Measurements from ENCODE around the gene PIP5KL1. TPM values are rescaled to one million over a fixed set of nuclear protein-coding genes. Genes with fewer than 3 reads are reported as not detected.

The PIP5KL1 gene
- total and polyA plus RNA-seq, 2 of the 8 experiments (the other 6 are each of a cell fraction or from before 2014, with no cell fraction given), result 13.4 to 15.4 TPM

DNA sequence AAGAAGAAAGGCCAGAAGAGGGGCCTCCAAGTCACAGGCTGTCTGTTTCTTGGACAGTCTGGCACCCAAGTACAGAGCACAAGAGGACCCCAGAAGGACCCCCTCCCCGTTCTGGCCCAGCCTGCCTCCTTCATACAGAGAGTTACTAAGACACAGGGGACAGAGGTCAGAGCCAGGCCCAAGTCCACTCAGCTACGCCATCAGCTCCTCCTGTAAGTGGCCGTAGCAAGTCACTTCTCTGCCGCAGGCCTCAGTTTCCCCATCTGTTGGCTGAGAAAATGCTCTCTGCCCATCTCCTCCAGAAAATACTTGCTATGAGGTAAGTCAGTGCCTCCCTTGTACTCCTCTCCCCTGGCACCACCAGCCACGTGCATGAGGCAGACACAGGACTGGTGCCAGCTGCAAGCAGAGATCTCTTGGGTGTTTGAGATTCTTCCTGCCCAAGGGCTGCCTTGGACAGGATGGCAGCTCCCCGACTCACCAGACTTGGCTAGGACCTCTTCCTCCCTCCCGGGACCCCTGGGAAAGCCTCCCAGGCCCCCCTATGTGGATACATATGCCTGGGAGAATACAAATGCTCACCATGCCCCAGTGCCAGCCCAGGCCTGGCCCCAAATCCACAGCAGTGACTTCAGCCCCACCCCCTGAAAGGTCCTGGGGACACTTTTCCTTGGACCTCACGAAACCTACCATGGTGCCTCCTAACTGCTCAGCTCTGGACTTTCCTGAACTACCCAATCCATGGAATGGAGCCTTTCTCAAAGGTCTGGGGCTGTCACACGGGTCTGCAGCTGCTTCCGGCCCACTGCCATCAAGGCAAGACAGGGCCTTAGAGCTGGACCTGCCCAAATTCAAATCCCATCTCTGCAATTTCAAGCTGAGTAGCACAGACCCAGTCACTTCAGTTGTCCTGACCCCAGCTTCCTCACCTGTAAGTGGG, 45.1 kb upstream of the PIP5KL1 start:
- no peak overlapping the region for H3K4ac ChIP-seq (replicated peaks; ENCODE audit: insufficient read length, low read depth, low read length)
- H3K27ac ChIP-seq (ENCODE audit: low read depth, low read length), result no peak overlapping the region
- 86% methylated on average over 10 of the region's 10 CpGs; no CpG with 5 or more reads in 1 of the 2 experiments for WGBS, 2 experiments (ENCODE audit: extremely low coverage in 1 of 2, insufficient coverage in 1 of 2, insufficient read length in 1 of 2, insufficient replicate concordance in 2 of 2, low coverage in 1 of 2, low lambda C conversion rate in 2 of 2, missing lambda C conversion rate in 1 of 2)
- H2AK5ac ChIP-seq (ENCODE audit: low read depth, low read length), result no peak overlapping the region
- H3K14ac ChIP-seq (ENCODE audit: insufficient read length), result no peak overlapping the region
- FAIRE-seq (no peak), DNase-seq (ENCODE audit: low read depth in 1 of 2, low spot score in 2 of 2) (no peak)
- peak overlapping the region; percentile 46 for H4K8ac ChIP-seq (ENCODE audit: extremely low read depth, insufficient read depth, low read length)
- H3K4me2 ChIP-seq (ENCODE audit: insufficient read depth in 1 of 2, low read depth in 2 of 2, low read length in 2 of 2), result no peak overlapping the region
- no peak overlapping the region for H2AFZ ChIP-seq (ENCODE audit: low read length)
- H3K56ac ChIP-seq (replicated peaks; ENCODE audit: insufficient read length, low read depth, low read length), result no peak overlapping the region
- no peaks in the 10 kb centered on the region for H3K27me3 ChIP-seq (replicated peaks in 1 of 4; ENCODE audit: control insufficient read depth in 3 of 4, extremely low read depth in 1 of 4, insufficient read depth in 3 of 4, low read length in 3 of 4)
- no peak overlapping the region for H4K5ac ChIP-seq (ENCODE audit: insufficient read length, low read depth, low read length)
- peaks cover 7% of the 10 kb centered on the region; the same call in 1 of the 2 replicates for H3K23me2 ChIP-seq (ENCODE audit: low read depth, low read length)
- peaks cover 22 to 93% of the 10 kb centered on the region in 2 experiments for H3K79me2 ChIP-seq (ENCODE audit: control insufficient read depth in 1 of 2, insufficient read depth in 2 of 2, low read length in 2 of 2)
- H2BK5ac ChIP-seq (ENCODE audit: low read depth, low read length), result peak overlapping the region; percentile 22
- no peaks in the 10 kb centered on the region for H3K36me3 ChIP-seq (ENCODE audit: control insufficient read depth in 2 of 4, insufficient read depth in 4 of 4, low read length in 3 of 4)
- peaks cover 4 to 61% (median 50%) of the 10 kb centered on the region in 4 experiments for H3K4me1 ChIP-seq (replicated peaks in 1 of 4; ENCODE audit: control insufficient read depth in 3 of 4, insufficient read depth in 4 of 4, low read length in 3 of 4)
- peaks cover 70 to 72% of the 10 kb centered on the region in 2 experiments for H4K20me1 ChIP-seq (replicated peaks in 1 of 2; ENCODE audit: control insufficient read depth in 1 of 2, insufficient read depth in 2 of 2, low read length in 2 of 2)
- H2BK12ac ChIP-seq (ENCODE audit: low read depth, low read length), result no peak overlapping the region
- H3K9ac ChIP-seq (replicated peaks in 1 of 4; ENCODE audit: extremely low read depth in 1 of 4, low read depth in 3 of 4, low read length in 3 of 4), result no peak overlapping the region
- no peak overlapping the region for H2BK120ac ChIP-seq (replicated peaks; ENCODE audit: low read depth, low read length)
- H3K9me3 ChIP-seq (ENCODE audit: insufficient read depth in 2 of 2, low read depth in 1 of 2, low read length in 1 of 2), result no peaks in the 10 kb centered on the region
- no peak overlapping the region for H3K23ac ChIP-seq (ENCODE audit: insufficient read length)
- H4K91ac ChIP-seq (replicated peaks; ENCODE audit: insufficient read length, low read length), result no peak overlapping the region
- H2BK20ac ChIP-seq (ENCODE audit: low read length), result no peak overlapping the region
- no peak overlapping the region for H3K4me3 ChIP-seq (ENCODE audit: extremely low read depth in 1 of 4, insufficient read depth in 2 of 4, low read depth in 3 of 4, low read length in 4 of 4)
- H3K79me1 ChIP-seq (ENCODE audit: low read depth, low read length), result peaks cover 59% of the 10 kb centered on the region
- ChIA-PET POLR2A (ENCODE audit: partially characterized antibody) (interaction anchor here (0.7 to 1.4 kb wide), 4 partner anchors 9 to 258 kb away, joined by 3 to 5 read pairs (median 4); no protein-coding TSS in a partner anchor), CTCF (ENCODE audit: partially characterized antibody) (interaction anchor here (0.9 to 7.6 kb wide), 14 partner anchors 9 to 142 kb away, joined by 3 to 55 read pairs (median 4); no protein-coding TSS in a partner anchor)
- no peak overlapping the region for H2BK15ac ChIP-seq (ENCODE audit: low read length)
- H3K18ac ChIP-seq (ENCODE audit: extremely low read depth, low read length), result no peak overlapping the region
- TF ChIP-seq TBP (IDR thresholded peaks at IDR 0.05; ENCODE audit: low read depth, low read length) (no peak), HDAC2 (IDR thresholded peaks at IDR 0.05; ENCODE audit: borderline replicate concordance in 1 of 2, low read depth in 2 of 2, low read length in 2 of 2) (no peak), SP1 (IDR thresholded peaks at IDR 0.05; ENCODE audit: low read depth, low read length) (no peak), BACH1 (IDR thresholded peaks at IDR 0.05; ENCODE audit: low read length) (no peak), KDM5A (IDR thresholded peaks at IDR 0.05; ENCODE audit: low read length) (no peak), POU5F1 (IDR thresholded peaks at IDR 0.05; ENCODE audit: low read depth, low read length) (no peak), TAF1 (IDR thresholded peaks at IDR 0.05; ENCODE audit: low read depth, low read length) (no peak), BRCA1 (IDR thresholded peaks at IDR 0.05; ENCODE audit: low read depth, low read length) (no peak), TCF12 (IDR thresholded peaks at IDR 0.05; ENCODE audit: low read depth, low read length) (no peak), CEBPB (IDR thresholded peaks at IDR 0.05; ENCODE audit: low read depth, low read length) (no peak), SRF (IDR thresholded peaks at IDR 0.05; ENCODE audit: low read depth, low read length) (no peak), SIX5 (IDR thresholded peaks at IDR 0.05; ENCODE audit: low read depth, low read length) (no peak), RBBP5 (IDR thresholded peaks at IDR 0.05; ENCODE audit: borderline replicate concordance, low read depth, low read length) (no peak)
